Testis (tissue), 3 donors: ENCODE data around the gene ELN. TPM values are rescaled to one million over a fixed set of nuclear protein-coding genes. Genes with fewer than 3 reads are reported as not detected.

ENCODE experiments used
- DNase-seq: peaks from one replicate; pipeline ENCODE4 v3.0.0-alpha.2; 2019
- H3K27ac ChIP-seq, 2 donors: fragments of 200-600 bp; sonication (generic); one replicate each; pipeline ENCODE4 v1.5.1; 2019
- H3K27me3 ChIP-seq: fragments of 200-600 bp; sonication (generic); one replicate; pipeline ENCODE4 v1.5.1; 2019
- H3K36me3 ChIP-seq: fragments of 200-600 bp; sonication (generic); one replicate; pipeline ENCODE4 v1.5.1; 2017; ENCODE audit warnings: low read depth; ENCODE audit errors: missing control alignments
- H3K4me1 ChIP-seq: fragments of 200-600 bp; sonication (generic); one replicate; pipeline ENCODE4 v1.5.1; 2019
- H3K4me3 ChIP-seq, 2 donors: fragments of 200-600 bp; sonication (generic); one replicate each; pipeline ENCODE4 v1.5.1; 2017 to 2019
- H3K9me3 ChIP-seq: fragments of 200-600 bp; sonication (generic); one replicate; pipeline ENCODE4 v1.5.1; 2017
- CTCF ChIP-seq, 3 experiments: fragments of 450-650 bp in 2 of 3; fragments of 200-600 bp in 1 of 3; sonication (generic) in 1 of 3; IDR thresholded peaks; one replicate each; pipeline ENCODE4 v1.5.1; 2016 to 2019; ENCODE audit warnings: antibody characterized with exemption in 3 of 3, mild to moderate bottlenecking in 2 of 3, moderate library complexity in 1 of 3
- POLR2A ChIP-seq: fragments of 450-650 bp; IDR thresholded peaks from one replicate; pipeline ENCODE4 v1.6.1; 2017; ENCODE audit warnings: antibody characterized with exemption, mild to moderate bottlenecking, moderate library complexity
- WGBS, 2 donors: methylation state at CpG; one replicate each; pipeline ENCODE4 v1.1.5; 2018; 5-methylcytosine and 5-hydroxymethylcytosine counted together
- intact Hi-C: fragments of 100-400 bp; cut with DNase I; formaldehyde crosslinking; loops from one replicate; pipeline ENCODE4 v1.15.1; 2023; ENCODE audit warnings: low total_unique reads
- polyA plus RNA-seq: library from polyadenylated mRNA; stranded (reverse); fragments of 350-450 nt; fragmentation: Illumina TruSeq; extraction: RNeasy Lipid Tissue Mini Kit (QIAGEN cat#74804); gene quantifications from one replicate; pipeline ENCODE4 v1.2.3, GENCODE V29; 2014; ENCODE audit warnings: low read depth, low replicate concordance; ENCODE audit not compliant: insufficient read depth
- total RNA-seq, 2 donors: library from RNA; depleted of rRNA; stranded (reverse); fragments of >200 nt; gene quantifications; one replicate each; pipeline ENCODE4 v1.2.3, GENCODE V29; 2016

ELN gene
- total and polyA plus RNA-seq, 3 donors from 2014 or later, result 24.6 to 55.9 (median 35.2) TPM

DNA sequence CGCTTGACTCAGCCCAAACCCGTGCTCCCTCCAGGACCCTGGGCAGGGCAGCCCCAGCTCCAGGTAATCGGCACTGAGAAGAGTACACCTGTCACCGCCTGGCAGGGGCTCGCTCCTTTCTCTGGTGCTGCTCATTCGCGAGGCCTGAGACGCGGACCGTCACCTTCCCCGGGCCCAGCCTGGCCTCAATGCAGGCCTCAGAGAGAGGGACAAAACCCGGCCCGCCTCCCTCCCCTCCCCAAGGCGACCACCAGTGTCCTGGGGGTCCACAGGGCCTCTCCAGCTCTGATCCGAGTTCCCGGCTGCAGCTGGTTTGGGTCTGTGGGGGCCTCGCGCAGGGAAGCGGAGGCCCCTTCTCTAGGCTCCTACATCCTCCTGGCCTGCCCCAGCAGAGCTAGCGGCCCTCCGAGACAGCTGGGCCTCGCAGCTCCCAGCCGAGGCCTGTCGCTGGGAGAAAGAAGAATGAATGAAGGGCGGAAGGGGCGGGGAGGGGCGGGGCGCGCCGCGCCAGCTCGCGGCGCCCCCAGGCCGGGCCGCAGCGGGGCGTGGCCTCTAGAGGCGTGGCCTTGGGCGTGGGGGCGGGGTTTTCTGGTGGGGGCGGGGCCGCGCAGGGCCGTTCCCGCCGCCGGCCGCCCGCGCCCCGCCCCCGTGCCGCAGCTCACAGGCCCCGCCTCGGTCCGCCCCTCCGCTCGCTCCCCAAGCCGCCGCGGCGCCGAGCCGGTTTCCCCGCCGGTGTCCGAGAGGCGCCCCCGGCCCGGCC lies 55.3 kb downstream of the ELN start, which contains the start of gene LIMK1:
TSS of gene LIMK1 (plus strand) at position 688 of the 760 bp plus-strand sequence. CDS start 187 bp downstream, outside the sequence.
- no peaks in the 10 kb centered on the region for H3K36me3 ChIP-seq
- peak within 1 kb of the TSS; percentile 39 to 41 for H3K27ac ChIP-seq
- H3K4me1 ChIP-seq, result peaks cover 13% of the 10 kb centered on the region
- H3K27me3 ChIP-seq, result no peaks in the 10 kb centered on the region
- H3K9me3 ChIP-seq, result no peaks in the 10 kb centered on the region
- H3K4me3 ChIP-seq, result peak within 1 kb of the TSS; percentile 68 to 80
- 14 to 24% methylated on average over 19 to 50 of the region's 71 CpGs for WGBS, 2 donors
- intact Hi-C loops, result no loop called here
- no peak for TF ChIP-seq POLR2A
- TF ChIP-seq CTCF (IDR thresholded peaks at IDR 0.05), result no peak
- DNase-seq, result peak; percentile 83

- H3K4me3 ChIP-seq, result peak overlapping the region; percentile 68 to 80
- no peaks in the 10 kb centered on the region for H3K9me3 ChIP-seq
- no peaks in the 10 kb centered on the region for H3K27me3 ChIP-seq
- H3K36me3 ChIP-seq, result no peaks in the 10 kb centered on the region
- TF ChIP-seq POLR2A (no peak), CTCF (IDR thresholded peaks at IDR 0.05) (no peak)
- DNase-seq, result no peak
- peaks cover 13% of the 10 kb centered on the region for H3K4me1 ChIP-seq
- WGBS, 2 donors, result 1 to 3% methylated on average over 36 to 59 of the region's 61 CpGs
- H3K27ac ChIP-seq, result peak overlapping the region; percentile 39 to 41
- intact Hi-C loops, result no loop called here
Measured at GRCh38 chr7:74083928-74084721, 56.2 kb downstream of the ELN start.

DNA sequence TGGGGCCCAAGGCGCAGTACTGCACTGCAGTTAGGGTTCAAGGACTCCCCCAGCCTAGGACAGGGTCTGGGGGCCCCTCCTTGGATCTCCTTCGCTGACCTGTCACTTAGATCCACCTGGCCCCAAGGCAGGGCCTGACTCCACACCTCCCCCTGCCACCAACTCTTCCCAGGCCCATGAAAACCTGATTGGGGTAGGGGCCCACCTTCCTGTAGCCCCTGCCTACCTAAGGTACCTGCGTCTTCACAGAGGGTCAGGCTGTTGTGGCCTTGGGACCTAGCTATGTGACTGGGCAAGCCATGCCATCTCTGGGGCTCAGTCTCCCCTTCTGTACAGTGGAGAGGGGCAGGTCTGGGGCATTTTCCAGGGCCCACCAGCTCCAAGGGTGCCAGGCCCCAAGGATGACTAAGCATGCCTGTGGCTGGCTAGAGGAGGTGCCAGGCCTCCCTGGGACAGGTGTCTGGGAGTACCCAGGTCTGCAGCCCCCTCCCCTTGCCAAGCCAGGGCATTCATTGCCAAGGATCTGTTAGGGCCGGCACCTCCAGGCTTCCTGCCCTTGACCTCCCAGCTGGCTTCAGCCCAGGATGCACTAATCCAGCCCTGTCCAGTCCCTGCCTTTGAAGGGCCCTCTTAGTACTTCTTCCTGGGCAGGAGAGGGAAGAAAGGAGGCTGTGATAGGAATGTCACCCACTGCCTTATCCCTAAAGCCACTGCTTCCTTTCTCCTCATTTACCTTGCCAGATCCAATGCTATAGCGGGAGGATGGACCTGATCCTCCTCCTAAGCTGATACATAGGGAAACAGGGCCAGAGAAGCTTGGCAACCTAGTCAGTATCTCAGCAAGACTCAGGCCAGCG lies 57.0 kb downstream of the ELN start:
- Histone ChIP-seq H3K4me1 (peaks cover 13% of the 10 kb centered on the region), H3K4me3 (peak overlapping the region; percentile 68 to 80), H3K27me3 (no peaks in the 10 kb centered on the region), H3K36me3 (no peaks in the 10 kb centered on the region), H3K27ac (peak overlapping the region in 1 of 2 donors; percentile 39), H3K9me3 (no peaks in the 10 kb centered on the region)
- 54 to 59% methylated on average over 3 to 6 of the region's 6 CpGs for WGBS, 2 donors
- intact Hi-C loops, result no loop called here
- no peak for TF ChIP-seq CTCF (IDR thresholded peaks at IDR 0.05)
- no peak for TF ChIP-seq POLR2A
- DNase-seq, result no peak

DNA sequence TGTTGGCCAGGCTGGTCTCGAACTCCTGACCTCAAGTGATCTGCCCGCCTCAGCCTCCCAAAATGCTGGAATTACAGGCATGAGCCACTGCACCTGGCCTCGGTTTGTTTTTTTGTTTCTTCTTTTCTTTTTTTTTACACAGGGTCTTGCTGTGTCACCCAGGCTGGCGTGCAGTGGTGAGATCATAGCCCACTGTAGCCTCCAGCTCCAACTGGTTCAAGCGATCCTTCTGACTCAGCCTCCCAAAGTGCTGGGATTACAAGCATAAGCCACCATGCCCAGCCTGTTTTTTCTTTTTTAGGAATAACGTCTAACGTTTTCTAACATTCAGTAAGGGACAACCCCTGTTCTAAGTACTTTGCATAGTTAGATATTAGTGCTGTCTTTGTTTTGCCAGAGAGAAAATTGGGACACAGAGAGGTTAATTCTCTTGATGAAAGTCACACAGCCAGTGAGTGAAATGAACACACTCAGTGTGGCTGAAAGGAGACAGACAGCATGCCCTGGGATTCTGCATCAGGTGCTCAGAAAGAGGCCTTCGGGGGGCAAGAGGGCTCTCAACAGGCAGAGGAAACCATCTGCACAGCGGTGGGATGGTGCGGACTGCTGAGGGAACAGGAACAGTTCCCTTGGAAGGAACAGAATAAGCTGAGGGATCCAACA lies 59.9 kb downstream of the ELN start:
- no peak overlapping the region for H3K4me3 ChIP-seq
- no peak overlapping the region for H3K27ac ChIP-seq
- TF ChIP-seq POLR2A, result no peak
- TF ChIP-seq CTCF (IDR thresholded peaks at IDR 0.05), result no peak
- DNase-seq, result no peak
- peaks cover 20% of the 10 kb centered on the region for H3K4me1 ChIP-seq
- no peaks in the 10 kb centered on the region for H3K27me3 ChIP-seq
- WGBS, 2 donors, result 90 to 93% methylated on average over 10 of the region's 10 CpGs
- no peaks in the 10 kb centered on the region for H3K36me3 ChIP-seq
- H3K9me3 ChIP-seq, result no peaks in the 10 kb centered on the region
- intact Hi-C loops, result no loop called here
